ENCODE results near the gene PSMC3.

- TF ChIP-seq YY1 (IDR thresholded peaks at IDR 0.05; ENCODE audit: insufficient read depth, insufficient read length), result no peak
- TF ChIP-seq ZNF274 (IDR thresholded peaks at IDR 0.05; ENCODE audit: low read depth, low read length), result no peak
Observed at GRCh38 chr11:47440054-47440476, 13.8 kb upstream of the PSMC3 start.

Data from NT2/D1 (cell line).